Daoy (cell line): ENCODE data around the gene IQCK. TPM values are rescaled to one million over a fixed set of nuclear protein-coding genes. Genes with fewer than 3 reads are reported as not detected.
"Not testable (repeated sequence)": the region's sequence is repeated elsewhere in the genome, so short reads cannot be mapped to it uniquely, and the experiment has no call there.

ENCODE experiments used
- DNase-seq: peaks from one replicate; pipeline ENCODE4 v3.0.0-alpha.2; 2015; ENCODE audit warnings: low read depth
- total RNA-seq: library from RNA; depleted of rRNA; stranded (reverse); fragments of >200 nt; shearing (Covaris generic); gene quantifications from 2 replicates; pipeline ENCODE4 v1.2.3, GENCODE V29; 2014

Gene IQCK
- total RNA-seq, 1 experiment from 2014 or later: 14.9 TPM

DNA sequence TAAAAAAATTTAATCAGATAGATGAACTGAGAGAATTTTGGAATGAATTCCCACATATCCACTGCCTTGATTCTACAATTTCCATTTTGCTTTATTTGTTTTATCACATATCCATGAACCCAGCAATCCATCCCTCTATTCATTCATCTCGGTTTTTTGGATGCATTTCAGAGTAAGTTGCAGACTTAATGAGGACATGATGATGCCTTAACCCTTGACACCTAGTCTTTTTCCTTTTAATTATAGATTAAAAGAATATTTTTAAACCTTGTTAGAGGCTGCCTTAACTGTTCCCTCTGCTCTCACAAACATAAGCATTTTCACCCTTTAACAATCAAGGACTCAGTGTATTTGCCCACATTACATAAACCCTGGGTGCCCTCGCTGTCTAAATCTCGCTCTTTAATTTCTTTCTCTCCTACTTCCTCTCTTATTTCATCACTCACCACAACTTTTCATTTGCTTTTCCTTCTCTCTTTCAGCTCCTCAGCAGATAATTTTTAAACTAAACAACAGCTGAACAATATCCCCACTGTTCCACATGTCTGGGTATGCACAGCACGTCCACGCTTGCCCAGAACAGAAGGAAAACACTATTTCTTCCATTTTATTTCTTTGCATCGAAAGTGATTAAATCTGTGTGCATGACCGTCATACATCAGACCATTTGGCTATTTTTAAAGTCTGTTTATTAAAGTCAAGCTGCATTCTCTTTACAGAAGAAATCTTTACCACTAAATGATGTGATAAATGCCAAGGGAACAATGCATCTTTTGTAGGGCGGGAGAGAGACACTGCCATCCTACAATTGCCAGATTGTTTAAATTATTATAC, 39.9 kb downstream of the IQCK start:
- DNase-seq: no peak

- no peak for DNase-seq
Observed at GRCh38 chr16:19760356-19761060, 42.4 kb downstream of the IQCK start.

- DNase-seq: no peak
Observed at GRCh38 chr16:19765860-19766553, 47.9 kb downstream of the IQCK start.

DNA sequence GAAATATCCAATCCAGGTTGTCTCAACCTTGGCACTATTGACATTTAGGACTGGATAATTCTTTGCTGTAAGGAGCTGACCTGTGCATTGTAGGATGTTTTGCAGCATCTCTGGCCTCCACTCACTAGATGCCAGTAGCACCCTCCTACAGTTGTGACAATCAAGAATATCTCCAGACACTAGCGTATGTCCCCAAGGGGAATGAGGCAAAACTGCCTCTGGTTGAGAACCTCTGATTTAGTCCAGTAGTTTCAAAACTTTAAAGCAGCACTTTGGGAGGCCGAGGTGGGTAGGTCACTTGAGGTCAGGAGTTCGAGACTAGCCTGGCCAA, 48.4 kb downstream of the IQCK start:
- DNase-seq: no peak

DNA sequence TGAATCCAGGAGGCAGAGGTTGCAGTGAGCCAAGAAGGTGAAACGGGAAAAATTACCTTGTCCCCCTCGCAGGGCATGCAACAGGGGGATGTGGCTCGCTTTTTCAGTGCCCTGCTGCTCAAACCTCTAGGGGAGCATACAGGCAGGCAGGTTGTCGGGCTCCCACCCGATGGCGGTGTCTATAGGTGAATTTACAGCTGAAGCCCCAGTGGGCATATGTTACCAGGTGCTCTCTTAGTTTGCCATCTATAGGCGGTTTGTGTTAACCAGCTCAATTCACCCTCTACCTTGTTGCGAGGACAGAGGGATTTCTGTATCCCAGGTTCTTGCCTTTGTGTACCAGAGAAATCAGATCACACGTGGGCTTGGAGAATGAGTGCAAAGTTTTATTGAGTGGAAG, 48.9 kb downstream of the IQCK start:
- DNase-seq: no peak

GRCh38 chr16:19767497-19767896, 49.4 kb downstream of the IQCK start:
- no peak for DNase-seq

- no peak for DNase-seq
Observed at GRCh38 chr16:19769239-19769638, 51.2 kb downstream of the IQCK start.

GRCh38 chr16:19771040-19771439, 53.0 kb downstream of the IQCK start:
- DNase-seq: no peak

GRCh38 chr16:19771796-19772195, 53.7 kb downstream of the IQCK start:
- no peak for DNase-seq

- no peak for DNase-seq
Observed at GRCh38 chr16:19774024-19774423, 56.0 kb downstream of the IQCK start.

DNA sequence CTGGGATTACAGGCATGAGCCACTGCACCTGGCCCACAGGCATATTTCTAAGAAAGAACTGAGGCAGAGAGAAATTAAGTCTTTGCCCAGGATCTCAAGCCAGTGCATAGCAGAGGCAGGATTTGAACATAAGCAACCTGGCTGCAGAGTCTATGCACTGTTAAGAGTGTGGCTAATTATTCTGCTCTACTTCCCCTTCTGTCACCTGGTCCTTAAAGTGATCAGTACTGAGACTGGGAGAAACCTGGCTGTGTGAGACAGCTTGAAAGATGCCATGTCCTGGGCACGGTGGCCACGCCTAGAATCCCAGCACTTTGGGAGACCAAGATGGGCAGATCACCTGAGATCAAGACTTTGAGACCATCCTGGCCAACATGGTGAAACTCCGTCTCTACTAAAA, 58.1 kb downstream of the IQCK start:
- DNase-seq: no peak

DNA sequence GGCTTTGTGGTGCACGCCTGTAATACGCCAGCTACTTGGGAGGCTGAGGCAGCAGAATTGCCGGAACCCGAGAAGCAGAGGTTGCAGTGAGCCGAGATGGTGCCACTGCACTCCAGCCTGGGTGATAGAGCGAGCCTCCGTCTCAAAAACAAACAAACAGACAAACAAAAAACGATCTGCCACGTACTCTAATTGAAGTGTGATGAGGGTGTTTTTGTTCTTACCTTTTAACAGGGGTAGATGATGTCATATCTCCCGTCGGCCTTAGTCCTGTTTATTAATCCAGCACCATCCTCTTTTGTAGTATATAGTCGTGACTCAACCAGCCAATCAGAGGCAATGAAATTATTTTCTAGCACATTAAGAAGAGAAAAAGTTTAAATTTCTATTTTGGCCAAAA, 58.5 kb downstream of the IQCK start:
- no peak for DNase-seq

GRCh38 chr16:19780321-19780720, 62.2 kb downstream of the IQCK start:
- no peak for DNase-seq

GRCh38 chr16:19781226-19781625, 63.2 kb downstream of the IQCK start:
- DNase-seq: no peak

DNA sequence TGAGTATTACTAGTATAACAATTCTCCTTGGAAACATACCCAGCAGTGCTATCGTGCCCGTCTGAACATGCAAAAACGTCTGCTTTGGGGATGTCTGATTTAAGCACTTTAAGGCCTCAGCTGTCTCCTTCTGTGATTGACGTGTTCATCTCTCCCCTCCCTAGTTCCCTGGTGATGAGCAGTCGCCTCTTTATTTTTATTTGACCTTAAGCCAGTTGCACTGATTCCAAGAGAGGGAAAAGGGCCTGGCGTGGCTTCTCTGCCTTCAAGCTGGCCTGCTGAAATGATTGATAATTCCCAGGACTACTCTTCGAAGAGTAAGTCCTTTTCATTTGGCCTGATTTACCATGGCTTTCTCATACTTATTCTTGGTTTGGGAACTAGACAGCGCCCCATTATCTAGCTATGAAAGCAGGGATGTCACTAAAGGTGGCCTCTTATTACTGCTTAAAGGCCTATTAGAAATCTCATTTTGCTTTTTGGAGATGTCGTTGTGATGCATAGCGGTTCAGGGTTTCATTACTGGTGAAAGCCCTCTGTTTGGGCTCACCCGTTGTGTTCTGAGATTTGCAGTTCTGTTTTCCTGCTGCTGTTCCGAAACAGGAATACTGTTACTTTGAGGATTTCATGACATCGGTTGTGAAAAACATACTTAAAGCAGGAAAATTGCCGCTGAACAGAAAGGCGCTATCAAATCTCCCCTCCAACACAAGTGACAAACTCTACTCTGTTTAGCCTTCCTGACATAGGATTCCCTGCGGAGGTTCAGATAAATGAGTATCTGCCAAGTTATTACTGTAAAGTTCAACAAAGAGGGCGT, 65.5 kb downstream of the IQCK start:
- no peak for DNase-seq

DNA sequence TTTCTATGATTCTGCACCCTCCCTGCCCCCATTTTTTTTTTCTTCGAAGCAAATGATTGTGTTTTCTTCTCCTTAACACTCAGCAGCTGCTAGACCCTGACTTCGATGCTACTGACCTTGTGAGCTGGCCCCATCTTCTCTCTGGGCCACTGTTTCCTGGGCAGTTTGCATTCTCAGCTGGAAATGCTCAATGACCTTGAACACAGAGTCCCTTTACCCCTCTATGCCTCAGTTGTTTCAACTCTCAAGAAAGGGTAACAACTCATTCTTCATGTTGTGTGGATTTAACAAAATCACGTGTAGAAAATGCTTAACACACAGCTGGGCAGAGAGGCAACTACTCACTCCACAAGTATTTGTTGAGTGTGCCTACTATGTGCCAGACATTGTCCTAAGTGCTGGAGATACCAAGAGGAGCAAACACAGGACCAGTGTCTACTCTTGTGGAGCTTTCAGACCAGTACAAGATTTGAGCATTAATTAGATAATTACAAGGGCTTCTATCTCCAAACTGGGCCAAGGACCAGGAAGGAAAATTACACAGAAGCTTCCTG, 66.2 kb downstream of the IQCK start:
- no peak for DNase-seq

DNA sequence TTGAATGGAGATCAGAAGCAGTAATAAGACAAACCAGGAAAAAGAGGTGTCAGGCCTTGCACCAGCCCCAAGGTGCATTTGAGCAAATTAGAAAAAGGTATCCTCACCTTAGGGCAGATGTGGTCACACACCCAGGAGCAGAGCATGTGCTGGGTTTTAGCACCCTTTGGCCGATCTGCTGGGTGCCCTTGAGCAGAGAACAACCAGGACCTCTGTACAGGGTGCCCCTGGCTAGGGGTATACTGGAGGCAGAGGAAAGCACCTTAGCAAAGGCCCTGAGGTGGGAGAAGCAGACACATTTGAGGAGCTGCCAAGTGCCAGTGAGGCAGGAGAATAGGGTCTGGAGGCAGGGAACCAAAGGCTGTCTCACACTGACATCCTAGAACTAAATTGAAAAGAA, 67.0 kb downstream of the IQCK start:
- DNase-seq: no peak

GRCh38 chr16:19785512-19786130, 67.5 kb downstream of the IQCK start:
- no peak for DNase-seq

DNA sequence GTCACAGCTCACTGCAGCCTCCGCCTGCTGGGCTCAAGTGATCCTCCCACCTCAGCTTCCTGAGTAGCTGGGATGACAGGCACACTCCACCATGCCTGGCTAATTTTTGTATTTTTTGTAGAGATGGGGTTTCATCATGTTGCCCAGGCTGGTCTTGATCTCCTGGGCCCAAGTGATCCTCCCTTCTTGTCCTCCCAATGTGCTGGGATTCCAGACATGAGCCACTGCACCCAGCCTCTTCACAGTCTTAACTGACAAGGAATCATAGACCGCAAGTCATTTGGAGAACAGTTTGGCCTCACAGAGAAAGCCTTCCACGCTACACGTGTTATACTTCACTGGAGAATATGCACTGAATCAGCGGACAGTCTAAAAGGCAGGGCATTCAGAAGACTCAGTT, 83.3 kb downstream of the IQCK start:
- not testable (repeated sequence) for DNase-seq

DNA sequence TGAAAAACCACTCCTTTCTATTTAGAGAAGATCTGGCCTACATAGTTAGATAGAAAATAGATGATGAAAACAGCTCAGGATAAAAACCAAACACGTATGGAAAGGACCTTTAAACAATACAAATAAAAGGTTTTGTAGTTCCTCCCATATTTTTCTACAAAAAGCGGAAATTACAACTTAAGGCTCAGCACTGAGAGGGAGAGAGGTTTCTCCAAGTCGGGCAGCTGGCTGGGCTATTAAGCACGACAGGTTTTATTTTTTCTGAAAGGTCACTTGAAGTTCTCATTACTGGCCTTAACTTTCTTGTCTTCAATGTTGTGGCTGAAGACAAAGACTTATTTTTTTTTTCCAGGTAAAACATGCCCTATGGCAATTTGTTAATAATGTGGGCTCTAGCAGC, 83.8 kb downstream of the IQCK start:
- DNase-seq: not testable (repeated sequence)

- no peak for DNase-seq
Observed at GRCh38 chr16:19802612-19803011, 84.5 kb downstream of the IQCK start.
